NCI-H2081 (cell line): Measurements from ENCODE around the gene LYST.
"Not testable (repeated sequence)": the region's sequence is repeated elsewhere in the genome, so short reads cannot be mapped to it uniquely, and the experiment has no call there.

Experiments
- DNase-seq, 2 experiments: peaks; one replicate each; lab custom pipeline; 2025; lab: John Stamatoyannopoulos, UW

The LYST gene, protein sequence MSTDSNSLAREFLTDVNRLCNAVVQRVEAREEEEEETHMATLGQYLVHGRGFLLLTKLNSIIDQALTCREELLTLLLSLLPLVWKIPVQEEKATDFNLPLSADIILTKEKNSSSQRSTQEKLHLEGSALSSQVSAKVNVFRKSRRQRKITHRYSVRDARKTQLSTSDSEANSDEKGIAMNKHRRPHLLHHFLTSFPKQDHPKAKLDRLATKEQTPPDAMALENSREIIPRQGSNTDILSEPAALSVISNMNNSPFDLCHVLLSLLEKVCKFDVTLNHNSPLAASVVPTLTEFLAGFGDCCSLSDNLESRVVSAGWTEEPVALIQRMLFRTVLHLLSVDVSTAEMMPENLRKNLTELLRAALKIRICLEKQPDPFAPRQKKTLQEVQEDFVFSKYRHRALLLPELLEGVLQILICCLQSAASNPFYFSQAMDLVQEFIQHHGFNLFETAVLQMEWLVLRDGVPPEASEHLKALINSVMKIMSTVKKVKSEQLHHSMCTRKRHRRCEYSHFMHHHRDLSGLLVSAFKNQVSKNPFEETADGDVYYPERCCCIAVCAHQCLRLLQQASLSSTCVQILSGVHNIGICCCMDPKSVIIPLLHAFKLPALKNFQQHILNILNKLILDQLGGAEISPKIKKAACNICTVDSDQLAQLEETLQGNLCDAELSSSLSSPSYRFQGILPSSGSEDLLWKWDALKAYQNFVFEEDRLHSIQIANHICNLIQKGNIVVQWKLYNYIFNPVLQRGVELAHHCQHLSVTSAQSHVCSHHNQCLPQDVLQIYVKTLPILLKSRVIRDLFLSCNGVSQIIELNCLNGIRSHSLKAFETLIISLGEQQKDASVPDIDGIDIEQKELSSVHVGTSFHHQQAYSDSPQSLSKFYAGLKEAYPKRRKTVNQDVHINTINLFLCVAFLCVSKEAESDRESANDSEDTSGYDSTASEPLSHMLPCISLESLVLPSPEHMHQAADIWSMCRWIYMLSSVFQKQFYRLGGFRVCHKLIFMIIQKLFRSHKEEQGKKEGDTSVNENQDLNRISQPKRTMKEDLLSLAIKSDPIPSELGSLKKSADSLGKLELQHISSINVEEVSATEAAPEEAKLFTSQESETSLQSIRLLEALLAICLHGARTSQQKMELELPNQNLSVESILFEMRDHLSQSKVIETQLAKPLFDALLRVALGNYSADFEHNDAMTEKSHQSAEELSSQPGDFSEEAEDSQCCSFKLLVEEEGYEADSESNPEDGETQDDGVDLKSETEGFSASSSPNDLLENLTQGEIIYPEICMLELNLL (N-terminal part only)

DNA sequence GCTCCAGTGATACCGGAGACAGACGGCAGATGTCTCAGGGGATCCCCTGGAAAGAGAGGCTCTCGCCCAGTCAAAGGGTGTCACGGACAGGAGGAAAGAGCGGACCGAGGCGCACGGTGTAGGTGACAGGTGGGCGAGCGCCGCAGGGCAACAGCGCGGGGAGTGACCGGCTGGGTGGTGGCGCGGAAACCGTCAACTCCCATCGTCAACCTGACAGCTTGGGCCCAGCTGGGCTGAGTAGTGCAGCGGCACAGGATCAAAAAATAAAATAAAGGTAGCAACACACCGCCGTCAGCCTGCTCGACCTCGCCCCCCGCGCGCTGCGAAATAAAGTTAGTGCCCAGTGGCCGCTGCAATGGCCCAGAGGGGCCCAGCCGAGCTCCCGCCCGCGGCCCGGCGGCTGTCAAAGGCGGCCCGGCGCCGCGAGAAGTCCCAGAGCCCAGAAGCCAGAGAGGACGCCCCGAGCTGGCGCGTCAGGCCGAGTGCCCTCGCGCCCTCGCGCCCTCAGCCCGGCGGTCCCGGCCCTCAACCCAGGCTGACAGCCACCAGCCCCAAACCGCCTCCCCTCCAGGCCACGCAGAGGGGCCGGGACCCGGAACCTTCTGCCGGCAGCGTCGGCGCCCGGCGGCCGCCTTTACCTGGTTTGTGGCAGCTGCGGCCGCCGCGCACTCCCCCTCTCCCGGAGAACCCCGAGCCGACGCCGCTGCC lies at the start of gene LYST:
TSS of gene LYST (minus strand) at position 702 of the 708 bp plus-strand sequence. CDS start 36,489 bp downstream, outside the sequence.
- peak; percentile 35 to 65 for DNase-seq

GRCh38 chr1:235915489-235915888 lies 48.8 kb upstream of the LYST start:
- DNase-seq: not testable (repeated sequence)

DNA sequence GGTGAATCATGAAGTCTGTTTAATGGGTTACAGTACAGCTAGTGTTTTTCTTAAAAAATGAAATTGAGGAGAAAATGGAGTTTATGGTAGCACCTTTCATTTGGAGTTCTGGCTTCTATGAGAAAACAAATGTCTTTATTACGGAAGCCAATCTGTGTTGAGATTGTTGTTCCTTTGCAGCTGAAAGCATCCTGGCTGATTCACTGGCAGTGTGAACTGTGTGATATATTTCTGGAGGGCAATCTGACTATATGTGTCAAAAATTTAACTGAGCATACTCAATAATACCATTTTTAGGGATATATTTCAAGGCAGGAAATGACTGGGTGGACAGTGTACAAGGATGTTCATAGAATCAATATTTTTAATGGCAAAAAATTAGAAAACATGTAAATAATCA lies 46.6 kb upstream of the LYST start:
- no peak for DNase-seq

DNA sequence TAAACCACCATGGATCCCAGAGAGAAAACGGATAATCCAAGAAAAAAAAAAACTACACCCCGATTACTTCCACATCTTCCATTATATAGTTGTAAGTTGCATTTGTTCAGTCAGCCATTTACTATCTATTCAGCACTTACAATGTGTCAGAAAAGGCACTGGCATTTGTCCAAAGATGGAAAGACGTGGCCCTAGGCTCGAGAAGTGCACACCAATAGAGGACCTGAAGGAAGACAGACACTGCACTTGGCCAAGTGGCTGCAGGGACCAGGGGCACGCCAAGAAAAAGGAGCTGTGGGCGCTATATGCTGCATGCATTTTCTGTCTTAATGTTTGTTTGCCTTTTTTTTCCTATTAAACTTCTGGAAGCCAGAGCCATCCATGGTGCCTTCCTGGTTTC lies 45.2 kb upstream of the LYST start:
- DNase-seq: no peak

GRCh38 chr1:235911300-235911662 lies 44.6 kb upstream of the LYST start:
- no peak for DNase-seq

DNA sequence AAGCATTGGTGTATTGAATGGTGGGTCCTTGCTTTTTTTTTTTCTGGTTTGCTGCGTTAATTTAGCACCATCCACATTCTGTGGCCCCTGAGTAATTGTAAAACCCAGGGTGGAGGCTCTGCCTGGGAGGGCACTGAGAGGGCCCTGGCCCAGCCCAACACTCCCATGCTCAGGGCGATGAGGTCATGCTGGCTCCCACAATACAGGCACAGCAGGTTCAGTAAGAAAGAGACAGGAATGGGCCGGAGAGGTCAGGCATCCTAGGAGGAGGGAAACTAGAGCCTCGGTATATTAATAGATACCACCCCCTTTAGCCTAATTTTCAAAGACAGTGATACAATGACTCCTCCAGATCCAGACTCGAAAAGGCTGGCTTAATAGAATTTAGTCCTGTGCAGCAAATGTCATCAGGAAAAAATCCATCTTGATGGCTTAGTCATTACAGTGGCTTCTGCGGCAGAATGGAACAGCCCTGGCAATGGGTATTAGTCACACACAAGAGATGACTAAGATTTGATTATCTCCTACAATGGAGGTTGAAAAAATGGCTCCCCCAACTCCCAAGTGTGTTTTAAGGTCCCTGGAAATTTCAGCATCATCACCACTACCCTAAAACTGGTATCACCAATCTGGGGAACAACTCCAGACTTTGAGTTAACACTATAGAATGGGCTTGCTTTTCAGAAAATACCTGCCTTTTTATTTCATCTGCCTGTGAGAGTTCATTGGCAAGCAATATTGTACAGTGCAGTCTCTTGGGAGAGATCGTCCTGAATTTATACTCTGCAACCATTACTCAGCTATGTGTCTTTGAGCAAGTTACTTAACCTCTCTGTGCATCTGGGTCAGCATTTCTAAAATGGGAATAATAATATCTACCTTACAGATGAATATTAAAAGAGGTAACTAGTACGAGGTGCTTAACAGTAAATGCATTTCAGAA lies 43.9 kb upstream of the LYST start:
- DNase-seq: peak in 1 of 2 experiments; percentile 44

DNA sequence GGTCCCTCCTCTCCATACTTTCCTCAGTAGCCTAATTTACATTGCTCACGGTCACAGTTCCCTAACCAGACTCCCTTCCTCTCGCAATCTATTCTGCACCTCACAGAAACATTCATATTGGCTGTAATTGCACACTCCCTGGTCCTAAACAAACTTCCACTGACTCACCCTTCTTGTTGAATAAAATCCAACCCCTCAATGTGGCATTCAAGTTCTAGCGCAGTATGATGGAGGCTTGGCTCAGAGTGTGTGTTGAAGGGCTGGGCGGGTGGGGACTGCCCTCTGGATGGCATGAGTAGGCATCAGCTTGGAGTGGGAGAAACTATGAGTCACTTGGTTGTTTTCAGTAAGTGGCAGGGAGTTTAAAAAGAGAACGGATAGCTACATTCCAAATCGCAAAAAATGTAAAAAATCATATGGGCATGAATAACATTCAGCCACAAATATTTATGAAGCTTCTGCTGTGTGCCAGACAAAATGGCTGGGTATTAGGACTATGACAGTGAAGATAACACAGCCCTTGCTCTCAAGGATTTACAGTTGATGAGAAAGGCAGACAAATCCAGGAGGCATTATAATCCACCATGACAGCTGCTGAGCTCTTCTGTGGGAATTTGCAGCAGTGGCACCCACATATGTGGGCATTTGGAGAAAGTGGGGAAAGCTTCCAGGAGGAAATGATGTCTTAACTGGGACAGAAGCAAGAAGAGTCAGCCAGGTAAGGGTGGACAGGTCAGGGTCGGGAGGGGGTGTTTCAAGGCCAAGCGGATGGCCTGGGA lies 42.2 kb upstream of the LYST start:
- DNase-seq: peak in 1 of 2 experiments; percentile 21

GRCh38 chr1:235907897-235908240 lies 41.2 kb upstream of the LYST start:
- no peak for DNase-seq

DNA sequence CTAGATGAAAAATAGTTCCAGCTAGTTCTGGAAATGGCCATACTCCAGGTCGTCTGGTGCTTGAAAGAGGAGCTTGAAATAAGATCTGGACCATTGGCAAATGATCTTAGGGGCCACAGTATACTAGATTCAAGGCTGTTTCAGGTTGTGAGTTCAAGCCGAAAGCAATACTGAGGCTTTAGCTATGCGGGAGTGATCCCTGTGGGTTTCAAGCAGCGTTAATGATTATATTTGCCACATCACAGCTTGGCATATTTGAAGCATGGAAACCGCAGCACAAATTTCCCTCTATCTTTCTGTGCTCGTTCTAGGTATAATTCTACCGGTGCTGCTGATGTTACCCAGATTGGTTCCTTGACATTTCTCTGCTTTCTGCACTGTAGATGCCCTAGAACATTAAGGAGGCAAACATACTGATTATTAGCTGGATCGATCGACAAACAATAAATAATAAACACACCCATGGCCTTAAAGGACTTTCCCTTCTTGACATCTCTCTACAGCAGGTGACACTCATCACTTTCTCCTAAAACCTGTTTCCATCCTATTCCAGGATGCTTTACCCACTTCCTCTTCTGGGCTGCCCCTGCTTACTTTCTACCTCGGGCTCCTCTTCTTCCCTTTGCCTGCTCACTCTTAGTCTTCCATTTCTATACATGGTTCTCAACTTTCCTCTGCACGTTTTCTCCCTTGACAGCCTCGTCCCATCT lies 40.6 kb upstream of the LYST start:
- DNase-seq: no peak

- no peak for DNase-seq
Measured at GRCh38 chr1:235906436-235906835, 39.7 kb upstream of the LYST start.

GRCh38 chr1:235903809-235904208 lies 37.1 kb upstream of the LYST start:
- DNase-seq: not testable (repeated sequence)

GRCh38 chr1:235902677-235903542 lies 36.2 kb upstream of the LYST start:
- DNase-seq: no peak

DNA sequence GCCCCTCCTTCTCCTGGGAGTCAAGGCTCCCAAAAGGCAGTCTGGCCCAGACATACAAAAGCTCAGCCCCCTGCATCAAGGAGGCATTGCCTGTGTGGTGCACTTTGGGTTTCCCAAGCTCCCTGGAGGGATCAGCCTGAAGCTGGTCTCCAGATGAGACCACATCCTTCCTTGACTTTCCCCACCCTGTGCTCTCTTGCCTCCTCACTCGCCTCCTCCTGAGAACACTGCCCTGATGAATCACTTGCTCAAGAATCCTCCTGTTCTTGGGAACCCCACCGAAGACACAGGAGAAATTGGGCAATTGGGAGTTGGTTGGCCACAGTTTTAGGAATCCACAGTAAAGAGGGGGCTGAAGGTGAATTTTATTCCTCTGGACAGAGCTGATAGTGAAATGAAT lies 34.8 kb upstream of the LYST start:
- no peak for DNase-seq

GRCh38 chr1:235898126-235898525 lies 31.4 kb upstream of the LYST start:
- DNase-seq: no peak

GRCh38 chr1:235893840-235894239 lies 27.1 kb upstream of the LYST start:
- no peak for DNase-seq

GRCh38 chr1:235892734-235893413 lies 26.2 kb upstream of the LYST start:
- DNase-seq: no peak

- DNase-seq: no peak
Measured at GRCh38 chr1:235892202-235892601, 25.5 kb upstream of the LYST start.
